HG03060 (cell line): Measurements from ENCODE around the gene SEC24A.
"Not testable (repeated sequence)": the region's sequence is repeated elsewhere in the genome, so short reads cannot be mapped to it uniquely, and the experiment has no call there.

ENCODE experiments used
- ATAC-seq: cut with Tn5 transposase; IDR thresholded peaks from one replicate; pipeline ENCODE4 v1.9.1; 2021; ENCODE audit warnings: low read depth, moderate number of reproducible peaks; ENCODE audit not compliant: unreplicated experiment

Gene SEC24A

DNA sequence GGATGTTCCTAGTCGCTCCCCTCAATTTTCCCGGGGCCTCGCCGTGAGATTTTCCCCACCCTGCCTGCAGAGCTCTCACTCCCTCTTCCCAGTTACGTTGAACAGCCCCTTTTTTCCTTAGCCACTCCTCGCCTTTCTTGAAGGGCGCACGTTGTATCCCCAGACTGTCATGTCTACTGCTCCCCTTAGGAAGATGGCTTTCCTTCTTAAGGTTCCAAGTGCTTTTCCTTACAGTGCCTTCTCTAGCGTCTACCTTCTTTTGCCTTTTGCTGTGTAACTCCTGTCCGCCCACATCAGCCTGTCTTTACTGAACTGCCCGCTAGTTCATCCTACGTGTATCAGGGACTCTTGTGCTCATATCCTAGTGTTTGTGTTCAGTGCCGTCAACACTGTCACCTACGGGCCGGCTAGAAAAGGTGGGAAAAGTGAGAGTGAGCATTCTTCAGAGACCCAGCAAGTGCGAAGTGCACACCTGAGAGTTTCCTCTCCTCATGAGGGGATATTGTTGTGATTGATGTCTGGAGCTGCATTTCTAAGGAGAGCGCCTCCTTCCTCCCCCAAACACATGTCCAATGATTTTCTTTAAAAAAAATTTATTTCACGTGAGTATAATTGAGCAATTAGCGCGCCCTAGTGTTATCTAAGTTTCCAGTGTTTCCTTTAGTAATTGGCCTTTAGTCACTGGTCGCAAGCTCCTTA is 90.5 kb downstream of the SEC24A start:
- no peak for ATAC-seq

DNA sequence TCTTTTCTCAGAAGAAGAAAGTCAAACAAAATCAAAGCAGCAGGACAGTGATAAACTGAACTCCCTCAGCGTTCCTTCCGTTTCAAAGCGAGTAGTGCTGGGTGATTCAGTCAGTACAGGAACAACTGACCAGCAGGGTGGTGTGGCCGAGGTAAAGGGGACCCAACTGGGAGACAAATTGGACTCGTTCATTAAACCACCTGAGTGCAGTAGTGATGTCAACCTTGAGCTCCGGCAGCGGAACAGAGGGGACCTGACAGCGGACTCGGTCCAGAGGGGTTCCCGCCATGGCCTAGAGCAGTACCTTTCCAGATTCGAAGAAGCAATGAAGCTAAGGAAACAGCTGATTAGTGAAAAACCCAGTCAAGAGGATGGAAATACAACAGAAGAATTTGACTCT is 92.5 kb downstream of the SEC24A start:
- ATAC-seq = no peak

DNA sequence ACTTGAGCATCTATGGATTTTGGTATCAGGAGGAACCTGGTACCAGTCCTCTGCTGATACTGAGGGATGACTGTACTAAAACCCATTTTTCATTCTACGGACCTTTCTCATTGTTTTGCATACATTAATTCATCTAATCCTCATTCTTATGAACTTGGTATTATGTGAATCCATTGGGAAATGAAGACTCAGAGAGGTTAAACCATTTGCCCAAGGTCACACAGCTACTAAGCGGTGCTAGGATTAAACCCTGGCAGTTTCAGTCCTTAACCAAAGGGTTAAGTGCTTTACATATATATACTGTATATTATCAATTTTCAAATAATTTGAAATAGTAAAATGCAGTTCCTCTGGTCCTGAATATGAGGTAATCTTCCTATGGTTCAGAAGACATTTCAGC is 93.5 kb downstream of the SEC24A start:
- no peak for ATAC-seq

DNA sequence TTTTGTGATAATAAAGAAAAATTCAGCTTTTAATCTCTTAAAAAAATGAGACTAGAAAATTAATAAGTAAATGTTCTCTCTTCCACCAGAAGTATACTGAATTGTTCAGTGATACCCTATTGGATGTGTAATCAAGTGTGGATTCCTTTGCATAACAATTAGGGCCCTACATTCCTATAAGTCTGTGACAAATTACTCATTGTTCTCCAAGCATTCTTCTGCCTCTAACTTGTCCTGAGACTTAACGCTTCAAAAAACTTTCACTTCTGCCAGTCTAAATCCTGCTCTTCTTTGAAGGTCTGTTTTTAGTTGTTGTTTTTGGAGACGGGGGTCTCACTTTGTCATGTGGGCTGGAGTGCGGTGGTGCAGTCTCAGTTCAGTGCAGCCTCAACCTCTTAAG is 100.8 kb downstream of the SEC24A start:
- no peak for ATAC-seq

DNA sequence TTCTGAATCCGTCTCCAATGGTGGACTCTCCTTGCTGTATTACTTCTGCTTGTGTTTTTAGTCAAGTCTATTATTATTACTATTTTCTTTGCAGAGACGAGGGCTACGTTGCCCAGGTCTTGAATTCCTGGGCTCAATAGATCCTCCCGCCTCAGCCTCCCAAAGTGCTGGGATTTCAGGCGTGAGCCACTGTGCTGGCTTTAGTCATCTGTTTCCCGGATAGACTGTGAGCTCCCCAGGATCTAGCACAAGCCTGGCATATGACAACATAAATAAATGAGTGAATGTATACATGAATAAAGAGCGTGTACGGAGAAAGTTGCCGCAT is 109.6 kb downstream of the SEC24A start:
- ATAC-seq = no peak

DNA sequence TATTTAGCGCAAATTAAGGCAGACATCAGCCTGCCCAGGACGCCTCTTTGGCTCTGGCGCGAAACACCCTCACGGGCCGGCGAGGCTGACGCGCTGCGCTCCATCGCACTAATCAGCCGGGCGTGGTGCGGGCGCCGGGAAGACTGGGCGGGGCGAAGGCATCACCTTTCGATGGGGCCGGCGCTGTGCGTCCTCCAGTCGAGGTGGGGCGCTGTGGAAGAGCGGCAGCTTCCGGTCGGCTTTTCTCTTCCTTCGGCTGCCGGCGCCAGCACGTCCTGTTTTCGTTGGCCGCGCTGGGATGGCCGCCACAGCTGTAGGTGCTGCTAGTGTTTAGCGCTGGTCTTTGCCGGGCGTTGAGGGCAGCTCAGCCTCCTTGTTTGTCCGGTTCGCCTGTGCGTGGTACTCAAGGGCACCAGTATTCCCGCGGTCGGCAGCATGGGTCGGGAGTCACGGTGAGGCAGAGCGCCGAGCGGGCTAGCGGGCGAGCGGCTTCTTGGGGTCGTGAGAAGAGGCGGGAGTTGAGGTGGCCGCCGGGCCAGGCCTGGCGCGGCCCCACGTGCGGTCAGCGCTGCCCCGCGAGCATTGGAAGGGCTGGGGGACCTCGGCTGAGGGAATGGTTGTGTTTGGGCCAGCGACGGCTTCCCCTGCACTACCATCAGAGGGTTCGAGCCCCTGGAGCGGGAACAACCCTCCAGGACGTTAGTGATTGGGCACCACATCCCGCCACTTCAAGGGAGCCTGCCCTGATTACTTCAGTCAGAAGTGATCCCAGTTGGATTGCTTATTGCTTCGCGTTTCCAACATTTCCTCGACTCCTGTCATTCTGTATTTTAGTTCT is 110.1 kb downstream of the SEC24A start, which contains the start of gene DDX46:
Gene DDX46 (plus strand): TSS at position 276 of the 838 bp plus-strand sequence. CDS start 160 bp downstream, at position 436.
- peak; percentile 83 for ATAC-seq

DNA sequence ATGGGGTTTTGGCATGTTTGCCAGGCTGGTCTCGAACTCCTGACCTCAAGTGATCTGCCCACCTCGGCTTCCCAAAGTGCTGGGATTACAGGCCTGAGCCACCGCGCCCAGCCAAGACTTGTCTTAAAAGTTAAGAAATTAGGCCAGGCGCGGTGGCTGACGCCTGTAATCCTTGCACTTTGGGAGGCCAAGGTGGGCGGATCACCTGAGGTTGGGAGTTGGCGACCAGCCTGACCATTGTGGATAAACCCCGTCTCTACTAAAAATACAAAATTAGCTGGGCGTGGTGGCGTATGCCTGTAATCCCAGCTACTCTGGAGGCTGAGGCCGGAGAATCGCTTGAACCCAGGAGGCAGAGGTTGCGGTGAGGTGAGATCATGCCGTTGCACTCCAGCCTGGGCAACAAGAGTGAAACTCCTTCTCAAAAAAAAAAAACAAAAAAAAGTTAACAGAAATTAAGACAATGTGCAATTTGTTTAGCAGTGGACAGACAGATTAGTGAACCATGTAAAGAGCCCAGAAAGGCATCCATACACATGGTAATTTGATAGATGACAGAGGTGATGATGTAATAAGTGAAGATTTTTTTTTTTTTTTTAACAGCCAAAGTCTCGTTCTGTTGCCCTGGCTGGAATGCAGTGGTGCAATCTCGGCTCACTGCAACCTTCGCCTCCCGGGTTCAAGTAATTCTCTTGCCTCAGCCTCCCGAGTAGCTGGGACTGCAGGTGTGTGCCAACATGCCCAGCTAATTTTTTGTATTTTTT is 119.1 kb downstream of the SEC24A start:
- ATAC-seq = not testable (repeated sequence)

DNA sequence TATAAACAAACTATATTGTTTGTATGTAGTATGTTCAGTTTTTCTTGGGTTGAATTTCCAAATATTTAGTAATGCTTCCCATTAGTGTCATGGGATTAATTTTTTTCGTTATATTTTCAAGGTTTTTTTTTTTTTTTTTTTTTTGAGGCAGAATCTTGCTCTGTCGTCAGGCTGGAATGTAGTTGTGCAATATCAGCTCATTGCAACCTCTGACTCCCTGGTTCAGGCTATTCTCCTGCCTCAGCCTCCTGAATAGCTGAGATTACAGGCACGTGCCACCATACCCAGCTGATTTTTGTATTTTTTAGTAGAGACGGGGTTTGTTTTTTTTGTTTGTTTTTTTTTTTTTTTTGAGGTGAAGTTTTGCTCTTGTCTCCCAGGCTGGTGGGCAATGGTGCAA is 120.6 kb downstream of the SEC24A start:
- no peak for ATAC-seq

DNA sequence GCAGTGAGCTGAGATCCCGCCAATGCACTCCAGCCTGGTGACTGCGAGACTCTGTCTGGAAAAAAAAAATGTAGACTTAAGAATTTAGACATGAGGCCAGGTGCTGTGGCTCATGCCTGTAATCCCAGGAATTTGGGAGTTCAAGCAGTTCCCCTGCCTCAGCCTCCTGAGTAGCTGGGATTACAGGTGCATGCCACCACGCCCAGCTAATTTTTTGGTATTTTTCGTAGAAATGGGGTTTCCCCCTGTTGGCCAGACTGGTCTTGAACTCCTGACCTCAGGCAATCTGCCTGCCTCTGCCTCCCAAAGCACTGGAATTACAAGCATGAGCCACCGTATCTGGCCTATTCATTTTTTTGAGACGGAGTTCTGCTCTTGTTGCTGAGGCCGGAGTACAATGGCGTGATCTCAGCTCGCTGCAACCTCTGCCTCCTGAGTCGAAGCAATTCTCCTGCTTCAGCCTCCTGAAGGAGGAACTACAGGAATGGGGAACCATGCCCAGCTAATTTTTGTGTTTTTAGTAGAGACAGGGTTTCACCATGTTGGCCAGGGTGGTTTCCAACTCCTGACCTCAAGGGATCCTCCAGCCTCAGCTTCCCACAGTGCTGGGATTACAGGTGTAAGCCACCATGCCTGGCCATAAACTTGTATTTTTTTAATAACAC is 124.0 kb downstream of the SEC24A start:
- ATAC-seq = no peak

DNA sequence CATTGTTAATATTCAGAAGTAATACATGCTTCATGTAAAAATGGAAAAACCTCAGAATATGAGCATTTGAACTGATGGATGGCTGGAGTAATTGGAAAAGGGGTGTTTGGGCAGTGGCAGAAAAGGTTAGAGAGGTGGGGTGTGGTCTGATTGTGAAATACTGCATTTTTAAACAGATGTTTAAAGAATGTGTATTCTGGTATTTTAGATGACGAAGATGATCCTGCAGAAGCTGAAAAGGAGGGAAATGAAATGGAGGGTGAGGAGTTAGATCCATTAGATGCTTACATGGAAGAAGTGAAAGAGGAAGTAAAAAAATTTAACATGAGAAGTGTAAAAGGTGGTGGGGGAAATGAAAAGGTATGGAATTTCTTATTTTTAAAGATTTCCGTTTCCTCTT is 128.8 kb downstream of the SEC24A start:
- ATAC-seq = no peak
